Smooth muscle cell (in vitro differentiated cells): ENCODE measurements around the gene CBX4. TPM values are rescaled to one million over a fixed set of nuclear protein-coding genes. Genes with fewer than 3 reads are reported as not detected.

Experiments used
- DNase-seq: peaks from one replicate; lab custom pipeline; 2025; ENCODE audit not compliant: unreplicated experiment; lab: John Stamatoyannopoulos, UW
- H2AFZ ChIP-seq: fragments of 200-600 bp; sonication (generic); 2 replicates; pipeline ENCODE4 v1.6.0; 2016; ENCODE audit warnings: antibody characterized with exemption, low read depth, mild to moderate bottlenecking
- H3F3A ChIP-seq: fragments of 200-600 bp; sonication (generic); 2 replicates; pipeline ENCODE4 v1.6.0; 2017; ENCODE audit warnings: antibody characterized with exemption, low read depth
- H3K27ac ChIP-seq: fragments of 200-600 bp; sonication (generic); 2 replicates; pipeline ENCODE4 v1.5.1; 2016; ENCODE audit warnings: low read depth, mild to moderate bottlenecking
- H3K27me3 ChIP-seq: fragments of 200-600 bp; sonication (generic); 2 replicates; pipeline ENCODE4 v1.6.1; 2016; ENCODE audit warnings: low read depth, mild to moderate bottlenecking
- H3K36me3 ChIP-seq: fragments of 200-600 bp; sonication (generic); 2 replicates; pipeline ENCODE4 v1.5.1; 2016; ENCODE audit warnings: low read depth
- H3K4me1 ChIP-seq: fragments of 200-600 bp; sonication (generic); 2 replicates; pipeline ENCODE4 v1.5.1; 2016; ENCODE audit warnings: low read depth
- H3K4me2 ChIP-seq: fragments of 200-600 bp; sonication (generic); 2 replicates; pipeline ENCODE4 v1.6.0; 2016; ENCODE audit warnings: mild to moderate bottlenecking
- H3K4me3 ChIP-seq: fragments of 200-600 bp; sonication (generic); 2 replicates; pipeline ENCODE4 v1.5.1; 2016; ENCODE audit warnings: mild to moderate bottlenecking
- H3K79me2 ChIP-seq: fragments of 200-600 bp; sonication (generic); 2 replicates; pipeline ENCODE4 v1.6.0; 2016; ENCODE audit warnings: low read depth, mild to moderate bottlenecking
- H3K9ac ChIP-seq: fragments of 200-600 bp; sonication (generic); 2 replicates; pipeline ENCODE4 v1.6.0; 2016; ENCODE audit warnings: low read depth
- H3K9me3 ChIP-seq: fragments of 200-600 bp; sonication (generic); replicated peaks from 2 replicates; pipeline ENCODE4 v1.5.1; 2016; ENCODE audit warnings: low read depth
- H4K20me1 ChIP-seq: fragments of 200-600 bp; sonication (generic); 2 replicates; pipeline ENCODE4 v1.6.0; 2016; ENCODE audit warnings: low read depth
- WGBS: methylation state at CpG from one replicate; pipeline ENCODE4 v1.1.7; 2016; ENCODE audit warnings: low lambda C conversion rate; 5-methylcytosine and 5-hydroxymethylcytosine counted together
- polyA plus RNA-seq: library from polyadenylated mRNA; unstranded; fragments of >200 nt; fragmentation: Nextera tagmentation; extraction: Ambion mirVana; gene quantifications from 2 replicates; pipeline ENCODE4 v1.2.1, GENCODE V29; 2016
- total RNA-seq: library from RNA; depleted of rRNA; stranded (reverse); fragments of >200 nt; gene quantifications from 2 replicates; pipeline ENCODE4 v1.2.3, GENCODE V29; 2014
- TF ChIP-seq, protein P1 (sequence below): fragments of 200-600 bp; sonication (generic); IDR thresholded peaks from 2 replicates; pipeline ENCODE4 v1.5.1; 2017; ENCODE audit warnings: borderline replicate concordance, mild to moderate bottlenecking, antibody characterized with exemption; ENCODE audit not compliant: insufficient read depth, poor library complexity, severe bottlenecking

CBX4 gene
- total and polyA plus RNA-seq, 2 experiments from 2014 or later, result 17.4 to 44.6 TPM

DNA sequence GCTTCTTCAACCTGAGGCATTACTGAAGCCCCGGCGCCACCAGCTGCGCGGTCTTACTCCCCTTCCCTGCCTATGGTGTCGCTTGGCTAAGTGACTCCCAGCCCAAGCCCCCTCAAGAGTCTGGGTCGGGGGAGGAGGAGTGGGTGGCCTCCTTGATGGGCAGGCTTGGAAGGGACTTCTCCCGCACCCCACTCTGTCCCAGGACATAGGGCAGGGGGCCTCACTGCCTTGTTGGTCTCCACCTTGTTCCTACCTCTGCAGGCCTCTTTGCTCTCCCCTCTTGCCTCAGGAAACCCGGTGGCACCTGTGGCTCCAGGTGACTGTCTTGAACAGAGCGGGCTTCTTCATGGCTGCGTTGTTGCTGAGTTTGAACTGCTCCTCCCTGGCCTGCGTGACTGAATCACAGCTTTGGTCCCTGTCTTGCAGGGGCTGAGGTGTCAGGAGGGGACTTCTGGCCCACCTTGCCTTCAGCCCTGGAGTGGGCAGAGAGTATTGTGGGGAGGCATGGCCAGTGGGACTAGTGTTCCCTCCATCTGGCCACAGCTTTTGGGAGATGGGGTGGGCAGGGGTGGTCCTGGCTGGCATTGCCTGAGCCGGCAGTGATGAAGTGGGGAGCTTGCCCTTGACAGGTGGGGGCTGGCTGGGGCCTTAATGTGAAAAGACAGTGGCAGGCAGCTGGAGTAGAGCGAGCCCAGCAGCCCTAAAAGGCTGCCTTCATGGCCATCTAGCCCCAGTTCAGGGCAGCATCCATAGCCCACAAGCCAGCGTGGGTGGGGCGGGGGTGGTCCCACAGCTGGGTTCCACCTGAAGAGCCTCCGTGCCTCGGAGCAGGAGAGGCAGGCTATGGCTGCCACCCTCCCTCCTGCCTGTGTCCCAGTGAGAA is 54.0 kb downstream of the CBX4 start:
- Histone ChIP-seq H3K79me2 (no peaks in the 10 kb centered on the region), H3K27me3 (peaks cover 42% of the 10 kb centered on the region), H3K4me3 (no peak overlapping the region), H3F3A (no peaks in the 10 kb centered on the region), H3K4me2 (no peak overlapping the region), H3K9me3 (no peaks in the 10 kb centered on the region), H3K27ac (no peak overlapping the region), H3K9ac (no peak overlapping the region), H3K36me3 (no peaks in the 10 kb centered on the region), H4K20me1 (peaks cover 7% of the 10 kb centered on the region), H3K4me1 (peaks cover 10% of the 10 kb centered on the region), H2AFZ (no peak overlapping the region)
- no peak for DNase-seq
- WGBS, result 95% methylated on average over 17 of the region's 17 CpGs
- TF ChIP-seq, protein P1, sequence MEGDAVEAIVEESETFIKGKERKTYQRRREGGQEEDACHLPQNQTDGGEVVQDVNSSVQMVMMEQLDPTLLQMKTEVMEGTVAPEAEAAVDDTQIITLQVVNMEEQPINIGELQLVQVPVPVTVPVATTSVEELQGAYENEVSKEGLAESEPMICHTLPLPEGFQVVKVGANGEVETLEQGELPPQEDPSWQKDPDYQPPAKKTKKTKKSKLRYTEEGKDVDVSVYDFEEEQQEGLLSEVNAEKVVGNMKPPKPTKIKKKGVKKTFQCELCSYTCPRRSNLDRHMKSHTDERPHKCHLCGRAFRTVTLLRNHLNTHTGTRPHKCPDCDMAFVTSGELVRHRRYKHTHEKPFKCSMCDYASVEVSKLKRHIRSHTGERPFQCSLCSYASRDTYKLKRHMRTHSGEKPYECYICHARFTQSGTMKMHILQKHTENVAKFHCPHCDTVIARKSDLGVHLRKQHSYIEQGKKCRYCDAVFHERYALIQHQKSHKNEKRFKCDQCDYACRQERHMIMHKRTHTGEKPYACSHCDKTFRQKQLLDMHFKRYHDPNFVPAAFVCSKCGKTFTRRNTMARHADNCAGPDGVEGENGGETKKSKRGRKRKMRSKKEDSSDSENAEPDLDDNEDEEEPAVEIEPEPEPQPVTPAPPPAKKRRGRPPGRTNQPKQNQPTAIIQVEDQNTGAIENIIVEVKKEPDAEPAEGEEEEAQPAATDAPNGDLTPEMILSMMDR, result no peak

DNA sequence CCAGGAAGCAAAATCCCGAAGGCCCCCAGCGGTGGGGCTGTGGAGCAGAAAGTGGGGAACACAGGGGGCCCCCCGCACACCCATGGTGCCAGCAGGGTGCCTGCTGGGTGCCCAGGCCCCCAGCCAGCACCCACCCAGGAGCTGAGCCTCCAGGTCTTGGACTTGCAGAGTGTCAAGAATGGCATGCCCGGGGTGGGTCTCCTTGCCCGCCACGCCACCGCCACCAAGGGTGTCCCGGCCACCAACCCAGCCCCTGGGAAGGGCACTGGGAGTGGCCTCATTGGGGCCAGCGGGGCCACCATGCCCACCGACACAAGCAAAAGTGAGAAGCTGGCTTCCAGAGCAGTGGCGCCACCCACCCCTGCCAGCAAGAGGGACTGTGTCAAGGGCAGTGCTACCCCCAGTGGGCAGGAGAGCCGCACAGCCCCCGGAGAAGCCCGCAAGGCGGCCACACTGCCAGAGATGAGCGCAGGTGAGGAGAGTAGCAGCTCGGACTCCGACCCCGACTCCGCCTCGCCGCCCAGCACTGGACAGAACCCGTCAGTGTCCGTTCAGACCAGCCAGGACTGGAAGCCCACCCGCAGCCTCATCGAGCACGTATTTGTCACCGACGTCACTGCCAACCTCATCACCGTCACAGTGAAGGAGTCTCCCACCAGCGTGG is 54.8 kb downstream of the CBX4 start:
- peaks cover 34% of the 10 kb centered on the region for H3K27me3 ChIP-seq
- H3K9ac ChIP-seq, result no peak overlapping the region
- WGBS, result 95% methylated on average over 31 of the region's 31 CpGs
- H3K4me3 ChIP-seq, result no peak overlapping the region
- H3F3A ChIP-seq, result no peaks in the 10 kb centered on the region
- H3K27ac ChIP-seq, result no peak overlapping the region
- no peaks in the 10 kb centered on the region for H3K79me2 ChIP-seq
- H3K4me1 ChIP-seq, result peaks cover 14% of the 10 kb centered on the region
- H3K36me3 ChIP-seq, result no peaks in the 10 kb centered on the region
- H3K4me2 ChIP-seq, result no peak overlapping the region
- no peak overlapping the region for H2AFZ ChIP-seq
- H4K20me1 ChIP-seq, result peaks cover 15% of the 10 kb centered on the region
- TF ChIP-seq, protein P1, result no peak
- no peaks in the 10 kb centered on the region for H3K9me3 ChIP-seq
- no peak for DNase-seq

DNA sequence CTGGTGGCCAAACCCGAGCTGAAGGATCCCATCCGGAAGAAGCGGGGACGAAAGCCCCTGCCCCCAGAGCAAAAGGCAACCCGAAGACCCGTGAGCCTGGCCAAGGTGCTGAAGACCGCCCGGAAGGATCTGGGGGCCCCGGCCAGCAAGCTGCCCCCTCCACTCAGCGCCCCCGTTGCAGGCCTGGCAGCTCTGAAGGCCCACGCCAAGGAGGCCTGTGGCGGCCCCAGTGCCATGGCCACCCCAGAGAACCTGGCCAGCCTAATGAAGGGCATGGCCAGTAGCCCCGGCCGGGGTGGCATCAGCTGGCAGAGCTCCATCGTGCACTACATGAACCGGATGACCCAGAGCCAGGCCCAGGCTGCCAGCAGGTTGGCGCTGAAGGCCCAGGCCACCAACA is 55.3 kb downstream of the CBX4 start:
- no peak overlapping the region for H3K27ac ChIP-seq
- peaks cover 9% of the 10 kb centered on the region for H3K4me1 ChIP-seq
- H3K4me2 ChIP-seq, result no peak overlapping the region
- no peak overlapping the region for H3K4me3 ChIP-seq
- no peaks in the 10 kb centered on the region for H3K36me3 ChIP-seq
- no peak for DNase-seq
- H3K9ac ChIP-seq, result no peak overlapping the region
- TF ChIP-seq, protein P1, result no peak
- H2AFZ ChIP-seq, result no peak overlapping the region
- peaks cover 15% of the 10 kb centered on the region for H4K20me1 ChIP-seq
- peaks cover 28% of the 10 kb centered on the region for H3K27me3 ChIP-seq
- H3K9me3 ChIP-seq, result no peaks in the 10 kb centered on the region
- WGBS, result 97% methylated on average over 18 of the region's 18 CpGs
- H3K79me2 ChIP-seq, result no peaks in the 10 kb centered on the region
- no peaks in the 10 kb centered on the region for H3F3A ChIP-seq

Other genes with a start within 250 kb of the CBX4 start
- not detected in 2 replicates for gene RBFOX3, start 228.4 kb downstream of the CBX4 start, total RNA-seq
- 0.16 and 0.39 TPM in 2 replicates for gene RBFOX3, start 228.4 kb downstream of the CBX4 start, polyA plus RNA-seq
- not detected in 2 replicates for gene ENPP7, start 108.5 kb downstream of the CBX4 start, total RNA-seq
- not detected in 2 replicates for gene ENPP7, start 108.5 kb downstream of the CBX4 start, polyA plus RNA-seq
- gene CBX2, start 61.3 kb downstream of the CBX4 start, total RNA-seq, result 4.0 and 7.3 TPM in 2 replicates
- gene CBX2, start 61.3 kb downstream of the CBX4 start, polyA plus RNA-seq, result 10.1 and 11.0 TPM in 2 replicates
- 1.9 and 2.6 TPM in 2 replicates for gene CBX8, start 42.4 kb downstream of the CBX4 start, total RNA-seq
- 4.3 and 9.0 TPM in 2 replicates for gene CBX8, start 42.4 kb downstream of the CBX4 start, polyA plus RNA-seq
- gene TBC1D16, start 196.4 kb upstream of the CBX4 start, total RNA-seq, result 17.4 and 26.4 TPM in 2 replicates
- 22.0 and 24.6 TPM in 2 replicates for gene TBC1D16, start 196.4 kb upstream of the CBX4 start, polyA plus RNA-seq
- gene CCDC40, start 197.2 kb upstream of the CBX4 start, total RNA-seq, result 4.2 and 5.9 TPM in 2 replicates
- 0.81 and 3.6 TPM in 2 replicates for gene CCDC40, start 197.2 kb upstream of the CBX4 start, polyA plus RNA-seq